Measurements from ENCODE around the gene NOTCH2. TPM values are rescaled to one million over a fixed set of nuclear protein-coding genes. Genes with fewer than 3 reads are reported as not detected.
A peak's percentile ranks its signal among the peaks of the same experiment; 100 is the strongest.

NOTCH2 gene
- total RNA-seq, 1 donor from 2014 or later = 259 TPM

DNA sequence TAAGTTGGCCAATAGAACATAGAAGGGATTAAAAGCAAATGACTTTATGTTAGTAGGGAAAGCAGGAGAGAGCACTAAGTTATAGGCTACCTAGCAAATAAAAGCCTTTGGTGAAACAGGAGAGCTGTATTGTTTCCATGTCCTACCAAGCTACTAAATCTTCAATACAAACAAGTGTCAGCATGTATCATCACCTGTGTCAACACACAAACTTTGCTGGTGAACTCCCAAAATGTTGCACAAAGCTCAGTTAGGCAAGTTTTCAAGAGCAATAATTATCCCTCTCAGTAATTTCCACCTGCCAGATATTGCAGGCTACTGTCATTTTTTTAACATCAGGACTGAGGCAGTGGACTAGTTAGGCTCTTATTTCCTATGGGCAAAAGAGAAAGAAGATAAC is 95.4 kb downstream of the NOTCH2 start:
- Mint-ChIP-seq H3K9me3 (no peaks in the 10 kb centered on the region), H3K36me3 (ENCODE audit: low read depth) (peaks cover 82% of the 10 kb centered on the region), H3K27ac (no peak overlapping the region), H3K27me3 (no peaks in the 10 kb centered on the region), H3K4me1 (peaks cover under 1% of the 10 kb centered on the region), H3K4me3 (no peak overlapping the region)
- TF ChIP-seq, protein P1, sequence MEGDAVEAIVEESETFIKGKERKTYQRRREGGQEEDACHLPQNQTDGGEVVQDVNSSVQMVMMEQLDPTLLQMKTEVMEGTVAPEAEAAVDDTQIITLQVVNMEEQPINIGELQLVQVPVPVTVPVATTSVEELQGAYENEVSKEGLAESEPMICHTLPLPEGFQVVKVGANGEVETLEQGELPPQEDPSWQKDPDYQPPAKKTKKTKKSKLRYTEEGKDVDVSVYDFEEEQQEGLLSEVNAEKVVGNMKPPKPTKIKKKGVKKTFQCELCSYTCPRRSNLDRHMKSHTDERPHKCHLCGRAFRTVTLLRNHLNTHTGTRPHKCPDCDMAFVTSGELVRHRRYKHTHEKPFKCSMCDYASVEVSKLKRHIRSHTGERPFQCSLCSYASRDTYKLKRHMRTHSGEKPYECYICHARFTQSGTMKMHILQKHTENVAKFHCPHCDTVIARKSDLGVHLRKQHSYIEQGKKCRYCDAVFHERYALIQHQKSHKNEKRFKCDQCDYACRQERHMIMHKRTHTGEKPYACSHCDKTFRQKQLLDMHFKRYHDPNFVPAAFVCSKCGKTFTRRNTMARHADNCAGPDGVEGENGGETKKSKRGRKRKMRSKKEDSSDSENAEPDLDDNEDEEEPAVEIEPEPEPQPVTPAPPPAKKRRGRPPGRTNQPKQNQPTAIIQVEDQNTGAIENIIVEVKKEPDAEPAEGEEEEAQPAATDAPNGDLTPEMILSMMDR (IDR thresholded peaks at IDR 0.05) = no peak
- intact Hi-C loops (cut with micrococcal nuclease) = loop anchor here (5.0 kb wide), 1 partner anchor 37 kb away; no protein-coding TSS in a partner anchor
- ATAC-seq (ENCODE audit: low read depth) = no peak
- ChIA-PET CTCF (no interaction called here), POLR2A (no interaction called here)
- no peak for DNase-seq

DNA sequence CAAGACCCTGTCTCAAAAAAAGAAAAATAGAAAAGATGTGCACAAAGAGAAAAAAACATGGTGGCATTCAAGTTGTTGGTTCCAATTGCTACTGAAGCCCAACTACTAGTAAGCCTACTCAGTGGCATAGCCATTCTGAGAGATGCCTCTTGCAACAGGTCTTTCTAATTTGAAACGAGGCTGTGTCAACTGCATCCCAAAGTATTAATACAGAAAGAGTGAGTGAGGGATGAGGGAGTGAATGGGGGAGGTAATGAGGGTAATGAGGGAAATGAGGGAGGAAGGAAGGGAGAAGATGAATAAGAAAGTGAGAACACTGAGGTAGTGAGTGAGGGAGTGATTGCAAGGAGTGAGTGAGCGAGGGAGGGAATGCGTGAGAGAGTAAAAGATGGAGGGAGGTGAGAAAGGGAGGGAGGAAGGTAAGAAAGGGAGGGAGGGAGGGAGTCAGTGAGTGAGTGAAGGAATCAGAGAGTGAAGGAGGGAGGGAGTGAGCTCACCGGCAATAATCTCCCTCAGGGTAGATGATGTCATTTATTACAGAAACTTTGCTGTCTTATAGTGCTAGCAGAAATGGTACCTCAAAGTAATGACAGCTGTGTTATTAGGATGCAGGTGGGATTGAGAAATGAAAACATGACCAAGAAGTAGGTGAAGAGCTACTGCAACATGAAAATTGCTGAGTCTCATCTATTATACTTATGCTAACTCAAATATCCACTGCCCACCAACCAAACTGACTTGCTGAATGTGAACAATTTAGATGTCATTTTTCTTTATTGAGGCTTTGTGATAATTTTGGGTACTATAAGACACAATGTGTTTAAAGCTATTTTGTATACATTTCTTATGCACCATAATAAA is 97.5 kb downstream of the NOTCH2 start:
- intact Hi-C loops (cut with micrococcal nuclease) = loop anchor here (1.0 to 5.0 kb wide), 2 partner anchors 11 to 35 kb away; no protein-coding TSS in a partner anchor
- ATAC-seq (ENCODE audit: low read depth) (no peak), DNase-seq (no peak)
- Mint-ChIP-seq H3K36me3 (ENCODE audit: low read depth) (peaks cover 83% of the 10 kb centered on the region), H3K27me3 (no peaks in the 10 kb centered on the region), H3K4me3 (no peak overlapping the region), H3K9me3 (no peaks in the 10 kb centered on the region), H3K4me1 (peaks cover 8% of the 10 kb centered on the region), H3K27ac (no peak overlapping the region)
- CTCF ChIA-PET = no interaction called here
- POLR2A ChIA-PET = no interaction called here
- TF ChIP-seq, protein P1 (IDR thresholded peaks at IDR 0.05) = no peak

DNA sequence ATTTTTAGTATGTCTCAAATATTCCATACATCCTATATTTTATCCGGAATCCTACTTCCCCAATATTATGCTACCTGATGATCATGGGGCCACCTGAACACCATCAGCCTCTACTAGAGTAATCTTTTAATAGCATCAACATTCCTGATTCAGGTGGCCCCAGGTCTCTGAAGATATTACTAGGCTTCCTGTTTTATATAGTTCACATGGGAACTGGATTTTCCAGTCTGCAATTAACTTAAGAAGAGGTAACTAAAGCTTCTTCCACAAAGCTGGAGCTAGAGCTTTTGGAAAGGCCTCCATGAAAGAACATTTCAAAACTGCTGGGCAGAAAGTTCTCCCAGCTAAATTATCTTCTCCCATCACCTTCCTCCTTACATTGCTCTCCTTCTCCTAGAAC is 100.9 kb downstream of the NOTCH2 start:
- peaks cover 92% of the 10 kb centered on the region for H3K36me3 Mint-ChIP-seq (ENCODE audit: low read depth)
- no peak overlapping the region for H3K27ac Mint-ChIP-seq
- CTCF ChIA-PET = interaction anchor here (0.8 to 2.0 kb wide), 6 partner anchors 10 to 207 kb away, joined by 3 to 5 read pairs (median 4); partner anchors contain the start of gene SEC22B
- peaks cover 8% of the 10 kb centered on the region for H3K4me1 Mint-ChIP-seq
- TF ChIP-seq, protein P1 (IDR thresholded peaks at IDR 0.05) = no peak
- H3K27me3 Mint-ChIP-seq = no peaks in the 10 kb centered on the region
- H3K4me3 Mint-ChIP-seq = no peak overlapping the region
- DNase-seq = no peak
- ATAC-seq (ENCODE audit: low read depth) = no peak
- intact Hi-C loops (cut with micrococcal nuclease) = loop anchor here (1.0 to 2.0 kb wide), 2 partner anchors 20 to 179 kb away; no protein-coding TSS in a partner anchor
- POLR2A ChIA-PET = no interaction called here
- no peaks in the 10 kb centered on the region for H3K9me3 Mint-ChIP-seq

DNA sequence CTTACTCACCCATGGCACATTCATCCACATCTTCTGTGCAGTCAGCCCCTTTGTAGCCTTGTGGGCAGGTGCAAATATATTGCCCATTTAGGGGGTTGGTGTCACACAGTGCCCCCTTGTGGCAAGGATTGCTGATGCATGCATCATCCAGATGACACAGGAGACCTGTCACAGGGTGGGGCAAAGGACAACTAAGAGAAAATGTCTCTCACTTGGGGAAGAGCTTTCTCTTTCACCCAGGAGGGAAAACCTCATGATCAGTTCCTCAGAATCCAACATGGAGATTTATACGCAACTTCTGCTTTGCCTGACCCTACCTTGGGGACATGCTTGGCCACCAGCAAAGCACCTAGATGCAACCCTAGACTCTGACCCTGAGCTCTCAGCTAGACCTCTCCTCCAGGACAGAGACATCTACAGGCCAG is 101.4 kb downstream of the NOTCH2 start:
- Mint-ChIP-seq H3K4me1 (peaks cover 8% of the 10 kb centered on the region), H3K36me3 (ENCODE audit: low read depth) (peaks cover 92% of the 10 kb centered on the region), H3K27ac (peak overlapping the region; percentile 36), H3K9me3 (no peaks in the 10 kb centered on the region), H3K4me3 (no peak overlapping the region), H3K27me3 (no peaks in the 10 kb centered on the region)
- intact Hi-C loops (cut with micrococcal nuclease) = loop anchor here (1.0 to 2.0 kb wide), 2 partner anchors 19 to 179 kb away; no protein-coding TSS in a partner anchor
- POLR2A ChIA-PET = no interaction called here
- CTCF ChIA-PET = interaction anchor here (0.7 to 2.0 kb wide), 10 partner anchors 11 to 208 kb away, joined by 3 to 5 read pairs (median 4); partner anchors contain the start of gene SEC22B
- TF ChIP-seq, protein P1 (IDR thresholded peaks at IDR 0.05) = no peak
- ATAC-seq (ENCODE audit: low read depth) = peak; percentile 99
- peak; percentile 53 for DNase-seq

DNA sequence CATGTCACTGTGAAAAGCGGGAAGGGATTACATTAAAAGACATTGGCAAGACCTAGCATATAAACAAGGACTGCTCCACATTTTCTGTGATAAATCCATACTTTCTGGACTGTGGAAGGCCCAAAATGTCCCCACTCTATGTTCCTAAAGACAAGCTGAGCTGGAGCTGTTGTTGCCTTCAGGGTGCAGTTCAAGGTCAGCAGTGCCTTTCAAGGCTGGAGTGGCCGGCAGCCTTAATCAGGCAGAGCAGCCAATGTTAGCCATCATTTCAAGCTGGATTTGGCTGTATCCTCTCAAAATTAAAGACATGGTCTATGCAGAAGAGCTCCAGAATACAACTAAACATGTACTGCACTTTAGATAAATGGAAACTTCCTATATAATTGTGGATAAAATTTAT is 102.8 kb downstream of the NOTCH2 start:
- DNase-seq (no peak), ATAC-seq (ENCODE audit: low read depth) (no peak)
- Mint-ChIP-seq H3K27ac (no peak overlapping the region), H3K9me3 (no peaks in the 10 kb centered on the region), H3K36me3 (ENCODE audit: low read depth) (peaks cover 93% of the 10 kb centered on the region), H3K4me1 (peaks cover 8% of the 10 kb centered on the region), H3K27me3 (no peaks in the 10 kb centered on the region), H3K4me3 (no peak overlapping the region)
- intact Hi-C loops (cut with micrococcal nuclease) = no loop called here
- ChIA-PET CTCF (interaction anchor here (0.9 to 2.0 kb wide), 4 partner anchors 9 to 18 kb away, joined by 3 to 5 read pairs (median 4); no protein-coding TSS in a partner anchor), POLR2A (no interaction called here)
- TF ChIP-seq, protein P1 (IDR thresholded peaks at IDR 0.05) = no peak

Measured in activated B cell treated with CpG ODN at 0.5 μM for 24 hours (primary cell).